ENCODE measurements around the gene DYRK1A. TPM values are rescaled to one million over a fixed set of nuclear protein-coding genes. Genes with fewer than 3 reads are reported as not detected.

Gene DYRK1A
- total RNA-seq, 2 experiments from 2014 or later, result 51.1 to 76.9 TPM

GRCh38 chr21:37432710-37433455 is 66.3 kb downstream of the DYRK1A start:
- Mint-ChIP-seq H3K27me3 (no peaks in the 10 kb centered on the region), H3K4me3 (no peak overlapping the region), H3K36me3 (ENCODE audit: low read depth) (peaks cover 33% of the 10 kb centered on the region), H3K27ac (no peak overlapping the region), H3K4me1 (peaks cover 51% of the 10 kb centered on the region), H3K9me3 (ENCODE audit: low read depth) (peaks cover 3% of the 10 kb centered on the region)
- ChIA-PET CTCF (interaction anchor here (0.8 to 1.7 kb wide), 3 partner anchors 31 to 48 kb away, joined by 3 to 5 read pairs (median 3); no protein-coding TSS in a partner anchor), POLR2A (no interaction called here)
- no peak for DNase-seq
- ATAC-seq, result no peak
- intact Hi-C loops (cut with DNase I, micrococcal nuclease), result loop anchor here in 1 of 2 experiments (10.0 kb wide), 1 partner anchor 358 kb away; the partner anchor contains the start of genes PIGP and TTC3

- Mint-ChIP-seq H3K27me3 (no peaks in the 10 kb centered on the region), H3K4me1 (peaks cover 46% of the 10 kb centered on the region), H3K9me3 (ENCODE audit: low read depth) (peaks cover 3% of the 10 kb centered on the region), H3K4me3 (no peak overlapping the region), H3K36me3 (ENCODE audit: low read depth) (peaks cover 27% of the 10 kb centered on the region), H3K27ac (no peak overlapping the region)
- CTCF ChIA-PET, result interaction anchor here (0.8 to 1.7 kb wide), 3 partner anchors 30 to 48 kb away, joined by 3 to 5 read pairs (median 3); no protein-coding TSS in a partner anchor
- ATAC-seq (no peak), DNase-seq (no peak)
- intact Hi-C loops (cut with DNase I, micrococcal nuclease), result loop anchor here in 1 of 2 experiments (10.0 kb wide), 1 partner anchor 359 kb away; the partner anchor contains the start of genes PIGP and TTC3
- POLR2A ChIA-PET, result no interaction called here
These were observed 66.9 kb downstream of the DYRK1A start for GRCh38 chr21:37433456-37433840.

- no peaks in the 10 kb centered on the region for H3K27me3 Mint-ChIP-seq
- no peaks in the 10 kb centered on the region for H3K9me3 Mint-ChIP-seq (ENCODE audit: low read depth)
- H3K4me3 Mint-ChIP-seq, result no peak overlapping the region
- peaks cover 41% of the 10 kb centered on the region for H3K4me1 Mint-ChIP-seq
- no peak overlapping the region for H3K27ac Mint-ChIP-seq
- CTCF ChIA-PET, result interaction anchor here (0.6 to 1.4 kb wide), 3 partner anchors 12 to 145 kb away, joined by 3 to 6 read pairs (median 4); no protein-coding TSS in a partner anchor
- DNase-seq (peak; percentile 55), ATAC-seq (peak; percentile 94)
- peaks cover 24% of the 10 kb centered on the region for H3K36me3 Mint-ChIP-seq (ENCODE audit: low read depth)
- POLR2A ChIA-PET, result no interaction called here
- intact Hi-C loops (cut with DNase I, micrococcal nuclease), result loop anchor here in 1 of 2 experiments (2.0 to 10.0 kb wide), 2 partner anchors 68 to 360 kb away; partner anchors contain the start of genes DYRK1A, PIGP and TTC3
These were observed 68.5 kb downstream of the DYRK1A start for GRCh38 chr21:37435120-37435519.

- CTCF ChIA-PET, result interaction anchor here (1.3 kb wide), 1 partner anchor 19 kb away, joined by 6 read pairs; no protein-coding TSS in a partner anchor
- POLR2A ChIA-PET, result interaction anchor here (0.7 kb wide), 1 partner anchor 27 kb away, joined by 3 read pairs; no protein-coding TSS in a partner anchor
These were observed 69.1 kb downstream of the DYRK1A start for GRCh38 chr21:37435711-37436110.

GRCh38 chr21:37436174-37436573 is 69.6 kb downstream of the DYRK1A start:
- Mint-ChIP-seq H3K9me3 (ENCODE audit: low read depth) (no peaks in the 10 kb centered on the region), H3K4me1 (peaks cover 38% of the 10 kb centered on the region), H3K27ac (no peak overlapping the region), H3K36me3 (ENCODE audit: low read depth) (peaks cover 13% of the 10 kb centered on the region), H3K4me3 (no peak overlapping the region), H3K27me3 (no peaks in the 10 kb centered on the region)
- intact Hi-C loops (cut with DNase I, micrococcal nuclease), result loop anchor here in 1 of 2 experiments (10.0 kb wide), 1 partner anchor 361 kb away; the partner anchor contains the start of genes PIGP and TTC3
- DNase-seq (no peak), ATAC-seq (no peak)
- ChIA-PET CTCF (interaction anchor here (1.3 kb wide), 1 partner anchor 19 kb away, joined by 6 read pairs; no protein-coding TSS in a partner anchor), POLR2A (interaction anchor here (0.7 kb wide), 1 partner anchor 28 kb away, joined by 3 read pairs; no protein-coding TSS in a partner anchor)

More at GRCh38 chr21:37435711-37436110, 69.1 kb downstream of the DYRK1A start:
- Mint-ChIP-seq H3K4me1 (peaks cover 38% of the 10 kb centered on the region), H3K36me3 (ENCODE audit: low read depth) (peaks cover 18% of the 10 kb centered on the region), H3K27ac (no peak overlapping the region), H3K9me3 (ENCODE audit: low read depth) (no peaks in the 10 kb centered on the region), H3K4me3 (no peak overlapping the region), H3K27me3 (no peaks in the 10 kb centered on the region)
- intact Hi-C loops (cut with DNase I, micrococcal nuclease), result loop anchor here in 1 of 2 experiments (2.0 to 10.0 kb wide), 2 partner anchors 69 to 361 kb away; partner anchors contain the start of genes DYRK1A, PIGP and TTC3
- DNase-seq, result no peak
- no peak for ATAC-seq

- H3K4me3 Mint-ChIP-seq, result no peak overlapping the region
- H3K4me1 Mint-ChIP-seq, result peaks cover 42% of the 10 kb centered on the region
- H3K36me3 Mint-ChIP-seq (ENCODE audit: low read depth), result peaks cover 9% of the 10 kb centered on the region
- no peak for ATAC-seq
- H3K27ac Mint-ChIP-seq, result no peak overlapping the region
- intact Hi-C loops (cut with DNase I, micrococcal nuclease), result loop anchor here in 1 of 2 experiments (10.0 kb wide), 1 partner anchor 363 kb away; the partner anchor contains the start of genes PIGP and TTC3
- CTCF ChIA-PET, result interaction anchor here (1.6 kb wide), 1 partner anchor 26 kb away, joined by 3 read pairs; no protein-coding TSS in a partner anchor
- no peaks in the 10 kb centered on the region for H3K27me3 Mint-ChIP-seq
- no peaks in the 10 kb centered on the region for H3K9me3 Mint-ChIP-seq (ENCODE audit: low read depth)
- DNase-seq, result no peak
- POLR2A ChIA-PET, result no interaction called here
These were observed 71.0 kb downstream of the DYRK1A start for GRCh38 chr21:37437376-37438080.

- H3K4me1 Mint-ChIP-seq, result peaks cover 78% of the 10 kb centered on the region
- H3K36me3 Mint-ChIP-seq (ENCODE audit: low read depth), result peaks cover 14% of the 10 kb centered on the region
- POLR2A ChIA-PET, result no interaction called here
- H3K27ac Mint-ChIP-seq, result peak overlapping the region; percentile 21
- no peaks in the 10 kb centered on the region for H3K9me3 Mint-ChIP-seq (ENCODE audit: low read depth)
- intact Hi-C loops (cut with DNase I, micrococcal nuclease), result loop anchor here in 1 of 2 experiments (2.0 kb wide), 1 partner anchor 13 kb away; no protein-coding TSS in a partner anchor
- no peak for ATAC-seq
- CTCF ChIA-PET, result no interaction called here
- H3K27me3 Mint-ChIP-seq, result no peaks in the 10 kb centered on the region
- H3K4me3 Mint-ChIP-seq, result no peak overlapping the region
- DNase-seq, result no peak
These were observed 77.1 kb downstream of the DYRK1A start for GRCh38 chr21:37443683-37444082.

- POLR2A ChIA-PET, result no interaction called here
- H3K4me1 Mint-ChIP-seq, result peaks cover 83% of the 10 kb centered on the region
These were observed 78.7 kb downstream of the DYRK1A start for GRCh38 chr21:37445228-37445627.

GRCh38 chr21:37446552-37446951 is 80.0 kb downstream of the DYRK1A start:
- Mint-ChIP-seq H3K9me3 (ENCODE audit: low read depth) (no peaks in the 10 kb centered on the region), H3K4me1 (peaks cover 82% of the 10 kb centered on the region), H3K27ac (no peak overlapping the region), H3K4me3 (no peak overlapping the region), H3K27me3 (no peaks in the 10 kb centered on the region), H3K36me3 (ENCODE audit: low read depth) (peaks cover 18% of the 10 kb centered on the region)
- POLR2A ChIA-PET, result no interaction called here
- intact Hi-C loops (cut with DNase I, micrococcal nuclease), result loop anchor here in 1 of 2 experiments (2.0 kb wide), 1 partner anchor 16 kb away; no protein-coding TSS in a partner anchor
- no peak for DNase-seq
- ATAC-seq, result no peak
- CTCF ChIA-PET, result interaction anchor here (1.3 kb wide), 1 partner anchor 9 kb away, joined by 3 read pairs; no protein-coding TSS in a partner anchor

More at GRCh38 chr21:37445228-37445627, 78.7 kb downstream of the DYRK1A start:
- Mint-ChIP-seq H3K36me3 (ENCODE audit: low read depth) (peaks cover 15% of the 10 kb centered on the region), H3K27ac (peak overlapping the region; percentile 28), H3K4me3 (no peak overlapping the region), H3K27me3 (no peaks in the 10 kb centered on the region), H3K9me3 (ENCODE audit: low read depth) (no peaks in the 10 kb centered on the region)
- DNase-seq (no peak), ATAC-seq (no peak)
- CTCF ChIA-PET, result no interaction called here
- intact Hi-C loops (cut with DNase I, micrococcal nuclease), result loop anchor here in 1 of 2 experiments (2.0 kb wide), 1 partner anchor 14 kb away; no protein-coding TSS in a partner anchor

- intact Hi-C loops (cut with DNase I, micrococcal nuclease), result loop anchor here in 1 of 2 experiments (2.0 kb wide), 1 partner anchor 15 kb away; no protein-coding TSS in a partner anchor
- POLR2A ChIA-PET, result no interaction called here
These were observed 80.8 kb downstream of the DYRK1A start for GRCh38 chr21:37447288-37447936.

More at GRCh38 chr21:37447288-37447936, 80.8 kb downstream of the DYRK1A start:
- DNase-seq, result no peak
- Mint-ChIP-seq H3K27ac (peak overlapping the region; percentile 66), H3K4me3 (no peak overlapping the region), H3K9me3 (ENCODE audit: low read depth) (no peaks in the 10 kb centered on the region), H3K27me3 (no peaks in the 10 kb centered on the region), H3K4me1 (peaks cover 82% of the 10 kb centered on the region), H3K36me3 (ENCODE audit: low read depth) (peaks cover 22% of the 10 kb centered on the region)
- no peak for ATAC-seq
- CTCF ChIA-PET, result interaction anchor here (1.3 to 1.6 kb wide), 3 partner anchors 9 to 38 kb away, joined by 3 to 5 read pairs (median 3); no protein-coding TSS in a partner anchor

Measured in activated CD4-positive, alpha-beta T cell treated with anti-CD3 and anti-CD28 coated beads for 36 hours (primary cell).